Activated CD4-positive, CD25-positive, alpha-beta regulatory T cell treated with anti-CD3 and anti-CD28 coated beads, Interleukin-2, amount 50 U/mL, for 72 hours (primary cell): ENCODE measurements around the gene COQ9.
"Not testable (repeated sequence)": the region's sequence is repeated elsewhere in the genome, so short reads cannot be mapped to it uniquely, and the experiment has no call there.

Experiments
- DNase-seq: peaks from one replicate; pipeline ENCODE4 v3.0.0; 2021

COQ9 gene

GRCh38 chr16:57427307-57427706 lies 20.0 kb upstream of the COQ9 start:
- no peak for DNase-seq

GRCh38 chr16:57427824-57428223 lies 19.5 kb upstream of the COQ9 start:
- DNase-seq = no peak

- no peak for DNase-seq
Observed at GRCh38 chr16:57430955-57431354, 16.3 kb upstream of the COQ9 start.

- DNase-seq = no peak
Observed at GRCh38 chr16:57432505-57432904, 14.8 kb upstream of the COQ9 start.

- no peak for DNase-seq
Observed at GRCh38 chr16:57432989-57433388, 14.3 kb upstream of the COQ9 start.

- DNase-seq = no peak
Observed at GRCh38 chr16:57434003-57434402, 13.3 kb upstream of the COQ9 start.

GRCh38 chr16:57435838-57436237 lies 11.4 kb upstream of the COQ9 start:
- no peak for DNase-seq

- DNase-seq = not testable (repeated sequence)
Observed at GRCh38 chr16:57439947-57440346, 7.3 kb upstream of the COQ9 start.

GRCh38 chr16:57440551-57440950 lies 6.7 kb upstream of the COQ9 start:
- DNase-seq = not testable (repeated sequence)

- DNase-seq = no peak
Observed at GRCh38 chr16:57444711-57445110, 2.6 kb upstream of the COQ9 start.

GRCh38 chr16:57445510-57445909 lies 1.8 kb upstream of the COQ9 start:
- DNase-seq = no peak

GRCh38 chr16:57446531-57447185 lies 621 bp upstream of the COQ9 start:
- DNase-seq = no peak

- no peak for DNase-seq
Observed at GRCh38 chr16:57452021-57452420, 4.7 kb downstream of the COQ9 start.

GRCh38 chr16:57462209-57462977 lies 15.1 kb downstream of the COQ9 start, which contains the start of gene POLR2C:
POLR2C (plus strand) TSS chr16:57462679; CDS start chr16:57462725, 46 bp downstream.
- peak; percentile 96 for DNase-seq

GRCh38 chr16:57462978-57463362 lies 15.7 kb downstream of the COQ9 start:
- DNase-seq = no peak

GRCh38 chr16:57464523-57464922 lies 17.2 kb downstream of the COQ9 start:
- DNase-seq = no peak

GRCh38 chr16:57468346-57468745 lies 21.1 kb downstream of the COQ9 start:
- DNase-seq = no peak

- DNase-seq = no peak
Observed at GRCh38 chr16:57469046-57469445, 21.8 kb downstream of the COQ9 start.

GRCh38 chr16:57469917-57470470 lies 22.7 kb downstream of the COQ9 start:
- no peak for DNase-seq

GRCh38 chr16:57470711-57471110 lies 23.4 kb downstream of the COQ9 start:
- no peak for DNase-seq

- DNase-seq = no peak
Observed at GRCh38 chr16:57471209-57471608, 23.9 kb downstream of the COQ9 start.

- no peak for DNase-seq
Observed at GRCh38 chr16:57471852-57472664, 24.8 kb downstream of the COQ9 start.

GRCh38 chr16:57472665-57473060 lies 25.4 kb downstream of the COQ9 start:
- DNase-seq = no peak
